Activated CD4-positive, alpha-beta T cell treated with anti-CD3 and anti-CD28 coated beads, Interleukin-2, amount 10 ng/mL, durations not matched to agents 7 days and 5 days (primary cell): ENCODE data around the gene PGAP6. TPM values are rescaled to one million over a fixed set of nuclear protein-coding genes. Genes with fewer than 3 reads are reported as not detected.
A peak's percentile ranks its signal among the peaks of the same experiment; 100 is the strongest.

ENCODE experiments used
- CTCF ChIA-PET: fragments of 350-600 bp; sonication (Branson Sonifier 250); formaldehyde crosslinking; loops from one replicate; lab custom pipeline; 2021; ENCODE audit warnings: antibody characterized with exemption; lab: Charles Lee
- POLR2A ChIA-PET: fragments of 350-600 bp; sonication (Branson Sonifier 250); formaldehyde crosslinking; loops from one replicate; lab custom pipeline; 2021; ENCODE audit warnings: antibody characterized with exemption; lab: Charles Lee
- DNase-seq: peaks from one replicate; pipeline ENCODE4 v3.0.0-alpha.2; 2020
- H3K27ac Mint-ChIP-seq: one replicate; pipeline ENCODE4 v1.8.0; 2021; ENCODE audit warnings: mild to moderate bottlenecking, moderate library complexity, mixed read lengths
- H3K27me3 Mint-ChIP-seq: one replicate; pipeline ENCODE4 v1.8.0; 2021; ENCODE audit warnings: mixed read lengths
- H3K36me3 Mint-ChIP-seq: one replicate; pipeline ENCODE4 v1.8.0; 2021; ENCODE audit warnings: low read depth, mixed read lengths
- H3K4me1 Mint-ChIP-seq: one replicate; pipeline ENCODE4 v1.8.0; 2021; ENCODE audit warnings: mixed read lengths
- H3K4me3 Mint-ChIP-seq: one replicate; pipeline ENCODE4 v1.8.0; 2021; ENCODE audit warnings: mild to moderate bottlenecking, moderate library complexity, mixed read lengths
- H3K9me3 Mint-ChIP-seq: one replicate; pipeline ENCODE4 v1.8.0; 2021; ENCODE audit warnings: mixed read lengths
- total RNA-seq, 2 experiments: library from RNA; stranded (reverse); gene quantifications; one replicate each; pipeline ENCODE4 v1.2.3, GENCODE V29; 2021

The PGAP6 gene
- total RNA-seq, 2 experiments from 2014 or later: 85.2 to 99.2 TPM

DNA sequence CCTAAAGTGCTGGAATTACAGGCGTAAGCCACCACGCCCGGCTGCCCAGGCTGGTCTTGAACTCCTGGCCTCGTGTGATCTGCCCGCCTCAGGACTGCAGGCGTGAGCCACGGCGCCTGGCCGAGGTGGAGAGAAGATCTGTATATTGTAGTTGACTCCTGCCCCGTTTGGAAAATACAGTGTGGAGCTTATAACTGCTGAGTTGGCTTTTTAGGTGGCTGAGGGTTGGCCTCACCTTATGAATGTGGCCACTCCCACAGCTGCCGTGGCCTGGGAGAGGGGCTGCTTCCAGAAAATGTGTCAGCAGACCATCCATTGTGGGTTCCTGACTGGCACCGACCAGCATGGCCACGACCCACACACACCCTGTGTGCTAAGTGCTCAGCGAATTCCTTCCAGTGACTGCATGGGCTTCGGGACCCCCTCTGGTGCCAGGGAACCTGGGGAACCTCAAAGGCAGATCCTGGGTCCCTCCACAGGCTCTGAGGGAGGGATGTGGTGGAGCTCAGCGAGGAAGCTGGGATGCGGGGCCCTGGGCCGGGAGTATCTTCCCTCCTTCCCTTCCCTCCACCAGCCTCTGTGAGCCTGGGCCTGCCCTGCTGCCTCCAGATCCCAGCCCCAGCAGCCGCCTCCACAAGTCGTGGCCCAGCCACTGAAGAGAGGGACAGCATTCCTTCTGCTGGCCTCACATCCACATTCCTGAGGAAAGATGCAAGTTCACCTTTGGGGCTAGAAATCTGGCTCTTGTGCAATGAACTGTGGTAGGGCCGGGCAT lies 32.8 kb upstream of the PGAP6 start:
- Mint-ChIP-seq H3K27ac (no peak overlapping the region), H3K4me1 (no peaks in the 10 kb centered on the region), H3K36me3 (no peaks in the 10 kb centered on the region), H3K9me3 (no peaks in the 10 kb centered on the region), H3K4me3 (no peak overlapping the region), H3K27me3 (no peaks in the 10 kb centered on the region)
- no peak for DNase-seq
- POLR2A ChIA-PET: no interaction called here
- CTCF ChIA-PET: interaction anchor here (1.3 kb wide), 1 partner anchor 10 kb away, joined by 3 read pairs; no protein-coding TSS in a partner anchor

DNA sequence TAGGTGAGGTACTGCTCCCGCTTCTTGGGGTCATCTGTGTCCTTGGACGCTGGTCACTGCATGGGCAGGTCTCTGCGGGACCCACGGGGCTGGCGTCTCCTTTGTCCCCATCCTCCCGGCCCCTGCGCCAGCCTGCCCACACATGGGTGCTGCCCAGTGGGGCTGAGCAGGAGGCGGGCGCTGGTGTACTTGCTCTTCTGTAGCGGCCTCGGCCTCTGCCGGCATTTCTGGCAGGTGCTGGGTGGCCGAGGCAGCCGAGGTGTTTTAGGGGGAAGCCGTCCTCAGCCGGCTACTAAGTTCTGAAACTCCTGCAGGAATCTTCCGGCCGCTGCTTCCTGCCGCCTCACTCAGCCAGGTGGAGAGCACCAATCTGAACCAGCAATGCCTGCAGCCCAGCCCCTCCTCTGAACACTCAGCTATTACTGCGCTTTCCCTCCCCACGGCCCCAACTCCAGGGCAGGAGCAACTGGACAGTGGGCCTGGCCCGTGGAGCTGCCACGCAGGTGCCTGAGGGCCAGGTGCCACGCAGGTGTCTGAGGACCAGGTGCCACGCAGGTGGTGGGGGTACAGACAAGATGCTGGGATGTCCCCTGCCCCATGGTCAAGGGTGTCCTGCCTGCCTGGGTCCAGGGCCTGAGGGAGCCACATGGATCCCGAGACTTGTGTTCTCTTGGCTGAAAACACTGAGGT lies 29.9 kb upstream of the PGAP6 start:
- Mint-ChIP-seq H3K27ac (no peak overlapping the region), H3K36me3 (no peaks in the 10 kb centered on the region), H3K9me3 (no peaks in the 10 kb centered on the region), H3K4me3 (no peak overlapping the region), H3K27me3 (no peaks in the 10 kb centered on the region), H3K4me1 (no peaks in the 10 kb centered on the region)
- DNase-seq: no peak
- ChIA-PET CTCF (no interaction called here), POLR2A (no interaction called here)

DNA sequence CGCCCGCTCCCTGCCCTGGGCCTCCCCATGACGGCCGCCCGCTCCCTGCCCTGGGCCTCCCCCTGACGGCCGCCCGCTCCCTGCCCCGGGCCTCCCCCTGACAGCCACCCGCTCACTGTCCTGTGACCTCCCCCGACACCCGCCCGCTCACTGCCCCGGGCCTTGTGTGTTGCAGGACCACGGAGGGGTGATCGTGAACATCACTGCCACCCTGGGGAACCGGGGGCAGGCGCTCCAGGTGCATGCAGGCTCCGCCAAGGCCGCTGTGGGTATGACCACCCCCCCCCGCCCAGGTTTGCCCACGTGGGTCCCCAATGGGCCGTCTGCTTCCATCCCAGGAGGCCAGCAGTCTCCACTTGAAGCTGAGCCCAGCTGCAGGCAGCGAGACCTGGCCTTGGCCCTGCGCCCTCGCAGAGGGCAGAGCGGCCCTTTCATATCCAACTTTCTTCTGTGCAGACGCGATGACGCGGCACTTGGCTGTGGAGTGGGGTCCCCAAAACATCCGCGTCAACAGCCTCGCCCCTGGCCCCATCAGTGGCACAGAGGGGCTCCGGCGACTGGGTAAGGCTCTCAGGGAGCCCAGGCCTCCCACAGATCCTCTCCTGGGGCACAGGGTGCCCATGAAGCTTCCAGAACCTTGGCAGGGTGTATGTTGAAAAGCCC lies 28.9 kb upstream of the PGAP6 start:
- no peak for DNase-seq
- no peaks in the 10 kb centered on the region for H3K27me3 Mint-ChIP-seq

DNA sequence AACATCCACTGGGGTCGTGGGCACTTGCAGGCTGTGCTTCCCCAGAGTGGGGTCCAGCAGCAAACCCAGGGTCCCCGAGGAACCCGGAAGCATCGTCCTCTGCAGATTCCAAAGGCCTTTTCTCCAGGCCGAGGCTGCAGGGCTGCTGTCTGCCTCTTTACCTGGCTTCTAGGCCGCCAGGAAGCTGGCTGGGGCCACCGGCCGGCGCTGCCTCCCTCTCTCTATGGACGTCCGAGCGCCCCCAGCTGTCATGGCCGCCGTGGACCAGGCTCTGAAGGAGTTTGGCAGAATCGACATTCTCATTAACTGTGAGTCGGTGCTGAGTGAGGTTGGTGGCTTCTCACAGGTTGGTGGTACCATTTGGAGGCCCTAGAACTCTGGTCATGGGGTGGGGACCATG lies 25.5 kb upstream of the PGAP6 start:
- POLR2A ChIA-PET: no interaction called here
- CTCF ChIA-PET: no interaction called here
- no peak for DNase-seq

More for the DNA sequence above, 28.9 kb upstream of the PGAP6 start:
- H3K4me1 Mint-ChIP-seq: no peaks in the 10 kb centered on the region
- H3K27ac Mint-ChIP-seq: no peak overlapping the region
- H3K9me3 Mint-ChIP-seq: no peaks in the 10 kb centered on the region
- no peak overlapping the region for H3K4me3 Mint-ChIP-seq
- POLR2A ChIA-PET: no interaction called here
- CTCF ChIA-PET: no interaction called here
- H3K36me3 Mint-ChIP-seq: no peaks in the 10 kb centered on the region

DNA sequence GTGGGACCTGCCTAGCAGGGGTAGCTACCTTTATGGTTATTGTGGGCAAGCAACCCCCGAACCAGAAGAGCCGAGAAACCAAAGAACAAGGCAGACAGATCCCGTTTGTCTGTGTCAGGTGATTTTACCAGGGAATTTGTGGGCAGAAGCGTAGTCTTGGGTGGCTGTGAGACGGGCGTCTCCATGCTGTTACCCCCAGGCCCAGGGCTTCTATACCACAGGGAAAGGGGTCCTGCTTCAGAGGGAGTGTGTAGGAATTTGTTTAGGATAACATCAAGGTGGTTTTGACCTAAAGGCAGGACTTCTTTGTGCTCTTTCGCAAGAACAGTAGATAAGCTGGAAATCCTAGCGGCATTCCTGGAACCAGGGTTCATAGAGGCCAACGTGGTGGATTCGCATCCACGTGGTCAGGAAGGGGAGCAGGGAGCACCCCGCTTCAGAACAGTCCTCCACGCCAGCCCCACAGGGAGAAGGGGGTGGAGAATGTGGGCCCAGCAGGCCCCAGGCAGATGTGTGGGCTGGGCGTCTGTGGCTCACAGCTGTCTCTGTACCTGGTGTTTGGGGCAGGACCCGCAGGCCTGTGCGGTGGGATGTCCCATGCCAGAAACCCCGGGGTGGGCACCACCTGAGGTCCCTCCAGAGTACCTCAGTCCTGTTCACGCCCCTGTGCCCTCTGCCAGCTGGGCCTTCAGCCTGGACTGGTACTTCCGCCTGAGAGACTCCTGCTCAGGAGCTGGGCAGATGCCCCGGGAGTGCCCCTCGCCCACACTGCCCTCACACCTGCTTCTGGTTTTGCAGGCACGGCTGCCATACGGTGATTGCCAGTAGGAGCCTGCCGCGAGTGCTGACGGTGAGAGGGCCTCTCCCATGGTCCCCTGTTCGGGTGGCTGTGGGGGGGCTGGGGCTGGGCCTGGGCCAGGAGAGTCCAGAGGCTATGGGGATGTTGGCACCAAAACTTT lies 24.0 kb upstream of the PGAP6 start:
- Mint-ChIP-seq H3K4me3 (no peak overlapping the region), H3K27me3 (no peaks in the 10 kb centered on the region), H3K27ac (no peak overlapping the region), H3K36me3 (no peaks in the 10 kb centered on the region), H3K9me3 (no peaks in the 10 kb centered on the region), H3K4me1 (peaks cover 1% of the 10 kb centered on the region)
- POLR2A ChIA-PET: no interaction called here
- DNase-seq: no peak
- CTCF ChIA-PET: no interaction called here

More for the DNA sequence above, 25.5 kb upstream of the PGAP6 start:
- Mint-ChIP-seq H3K4me3 (no peak overlapping the region), H3K36me3 (no peaks in the 10 kb centered on the region), H3K27me3 (no peaks in the 10 kb centered on the region), H3K27ac (no peak overlapping the region), H3K4me1 (no peaks in the 10 kb centered on the region), H3K9me3 (no peaks in the 10 kb centered on the region)

DNA sequence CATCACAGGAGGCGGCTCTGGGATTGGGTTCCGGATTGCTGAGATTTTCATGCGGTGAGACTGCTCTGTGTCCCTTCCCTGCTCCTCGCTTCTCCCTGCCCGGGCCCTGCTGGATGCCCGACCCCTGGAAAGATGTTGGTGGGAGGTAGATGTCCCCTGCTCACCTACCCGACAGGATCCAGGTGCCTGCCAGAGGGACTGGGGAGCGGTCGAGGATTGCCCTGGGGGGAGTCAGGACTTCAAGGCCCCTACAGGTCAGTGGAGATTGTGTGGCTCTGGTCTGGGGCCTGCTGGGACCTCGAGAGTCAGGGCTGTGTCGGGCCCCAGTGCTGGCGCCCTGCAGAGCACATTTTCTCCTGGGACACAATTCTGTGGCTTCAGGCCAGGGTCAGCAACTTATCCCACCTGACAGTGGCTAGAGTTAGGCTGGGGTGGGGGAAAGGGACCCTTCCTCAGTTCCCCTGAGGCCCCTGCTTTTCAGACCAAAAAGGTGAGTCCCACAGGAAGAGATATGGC lies 23.3 kb upstream of the PGAP6 start:
- CTCF ChIA-PET: no interaction called here
- Mint-ChIP-seq H3K27me3 (no peaks in the 10 kb centered on the region), H3K36me3 (no peaks in the 10 kb centered on the region), H3K9me3 (no peaks in the 10 kb centered on the region), H3K4me3 (no peak overlapping the region), H3K27ac (no peak overlapping the region), H3K4me1 (peaks cover 9% of the 10 kb centered on the region)
- POLR2A ChIA-PET: no interaction called here
- DNase-seq: no peak

DNA sequence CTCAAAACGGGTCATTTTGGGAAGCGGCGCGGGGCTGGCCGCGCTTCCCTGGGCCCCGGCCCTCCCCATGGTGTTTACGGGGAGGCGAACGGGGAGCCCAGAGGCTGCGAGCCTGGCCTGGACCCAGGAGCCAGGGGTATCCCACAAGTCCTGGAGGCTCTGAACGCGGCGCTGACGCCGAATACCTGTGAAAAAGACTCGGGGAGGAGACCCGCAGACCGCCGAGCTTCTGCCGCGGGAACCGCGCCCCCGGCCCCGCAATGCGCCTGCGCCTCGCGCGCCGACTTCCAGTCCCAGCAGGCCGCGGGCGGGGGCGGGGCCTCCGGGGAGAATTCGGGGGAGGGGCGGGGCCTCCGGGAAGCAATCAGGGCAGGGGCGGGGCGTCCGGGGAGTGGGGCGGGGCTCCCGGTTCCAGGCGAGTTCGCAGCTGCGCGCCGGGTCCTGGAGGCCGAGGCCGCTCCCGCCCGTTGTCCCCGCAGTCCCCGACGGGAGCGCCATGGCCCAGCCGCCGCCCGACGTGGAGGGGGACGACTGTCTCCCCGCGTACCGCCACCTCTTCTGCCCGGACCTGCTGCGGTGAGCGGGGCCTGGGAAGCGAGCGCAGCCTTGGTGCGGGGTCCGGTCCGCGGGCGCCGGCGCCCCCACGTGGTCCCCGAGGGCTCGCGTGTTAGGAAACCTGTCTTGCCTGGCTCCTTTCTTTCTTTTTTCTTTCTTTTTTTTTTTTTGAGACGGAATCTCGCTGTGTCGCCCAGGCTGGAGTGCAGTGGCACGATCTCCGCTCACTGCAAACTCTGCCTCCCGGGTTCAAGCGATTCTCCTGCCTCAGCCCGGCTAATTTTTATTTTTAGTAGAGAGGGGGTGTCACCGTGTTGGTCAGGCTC lies 19.9 kb upstream of the PGAP6 start, which contains the start of gene DECR2:
Gene DECR2 (plus strand): TSS at position 418 of the 881 bp plus-strand sequence. CDS start 79 bp downstream, at position 497.
- peak within 1 kb of the TSS; percentile 91 for H3K27ac Mint-ChIP-seq
- ChIA-PET CTCF (interaction anchor here (0.8 to 1.2 kb wide), 2 partner anchors 9 to 14 kb away, joined by 3 read pairs; no protein-coding TSS in a partner anchor), POLR2A (no interaction called here)
- peak within 1 kb of the TSS; percentile 87 for H3K4me3 Mint-ChIP-seq
- H3K27me3 Mint-ChIP-seq: peaks cover 1% of the 10 kb centered on the region
- no peaks in the 10 kb centered on the region for H3K9me3 Mint-ChIP-seq
- H3K4me1 Mint-ChIP-seq: peaks cover 18% of the 10 kb centered on the region
- H3K36me3 Mint-ChIP-seq: no peaks in the 10 kb centered on the region
- DNase-seq: peak; percentile 97

DNA sequence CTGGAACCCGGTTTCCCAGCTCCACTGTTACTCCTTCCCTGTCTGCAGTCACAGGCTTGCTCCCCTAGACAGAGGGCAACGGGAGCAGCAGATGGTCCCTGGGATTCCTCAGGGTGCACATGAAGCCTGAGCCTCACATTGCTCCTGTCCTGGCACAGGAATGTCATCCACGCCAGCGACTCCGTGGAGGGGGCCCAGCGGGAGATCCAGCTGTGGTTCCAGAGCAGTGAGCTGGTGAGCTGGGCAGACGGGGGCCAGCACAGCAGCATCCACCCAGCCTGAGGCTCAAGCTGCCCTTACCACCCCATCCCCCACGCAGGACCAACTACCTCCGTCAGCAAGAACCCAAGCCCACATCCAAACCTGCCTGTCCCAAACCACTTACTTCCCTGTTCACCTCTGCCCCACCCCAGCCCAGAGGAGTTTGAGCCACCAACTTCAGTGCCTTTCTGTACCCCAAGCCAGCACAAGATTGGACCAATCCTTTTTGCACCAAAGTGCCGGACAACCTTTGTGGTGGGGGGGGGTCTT lies 18.3 kb upstream of the PGAP6 start:
- no peaks in the 10 kb centered on the region for H3K9me3 Mint-ChIP-seq
- H3K36me3 Mint-ChIP-seq: no peaks in the 10 kb centered on the region
- CTCF ChIA-PET: interaction anchor here (0.7 kb wide), 1 partner anchor 8 kb away, joined by 3 read pairs; no protein-coding TSS in a partner anchor
- H3K27ac Mint-ChIP-seq: peak overlapping the region; percentile 91
- POLR2A ChIA-PET: interaction anchor here (0.5 to 0.6 kb wide), 2 partner anchors 8 to 140 kb away, joined by 3 to 4 read pairs; no protein-coding TSS in a partner anchor
- no peak for DNase-seq
- peaks cover 24% of the 10 kb centered on the region for H3K4me1 Mint-ChIP-seq
- H3K27me3 Mint-ChIP-seq: peaks cover 10% of the 10 kb centered on the region
- peak overlapping the region; percentile 87 for H3K4me3 Mint-ChIP-seq

DNA sequence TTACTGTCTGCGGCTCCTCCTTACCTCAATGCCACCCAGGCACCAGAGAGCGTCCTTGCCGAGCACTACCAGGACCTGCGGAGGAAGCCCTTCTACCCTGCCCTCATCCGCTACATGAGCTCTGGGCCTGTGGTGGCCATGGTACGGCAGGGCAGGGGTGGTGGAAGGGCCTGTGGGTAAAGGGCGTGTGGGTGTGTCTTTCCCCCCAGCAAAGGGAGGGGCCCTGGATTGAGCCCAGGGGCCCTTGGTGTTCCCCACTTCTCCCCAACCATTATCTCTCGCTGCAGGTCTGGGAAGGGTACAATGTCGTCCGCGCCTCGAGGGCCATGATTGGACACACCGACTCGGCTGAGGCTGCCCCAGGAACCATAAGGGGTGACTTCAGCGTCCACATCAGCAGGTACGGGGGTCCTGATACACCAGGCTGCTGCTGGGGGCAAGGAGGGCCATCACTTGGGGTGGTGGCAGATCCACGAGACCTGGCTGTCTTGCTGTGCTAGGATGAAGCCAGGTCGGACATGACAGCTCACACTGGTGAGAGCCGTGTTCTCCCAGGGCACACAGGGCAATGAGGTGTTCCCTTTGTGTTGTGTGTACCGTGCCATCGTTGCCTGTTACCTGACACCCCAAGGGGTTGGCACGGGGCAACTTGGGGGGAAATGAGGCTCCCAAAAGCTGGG lies 17.7 kb upstream of the PGAP6 start:
- H3K36me3 Mint-ChIP-seq: no peaks in the 10 kb centered on the region
- POLR2A ChIA-PET: interaction anchor here (0.5 kb wide), 1 partner anchor 7 kb away, joined by 4 read pairs; no protein-coding TSS in a partner anchor
- H3K4me1 Mint-ChIP-seq: peaks cover 24% of the 10 kb centered on the region
- CTCF ChIA-PET: no interaction called here
- H3K27me3 Mint-ChIP-seq: peaks cover 10% of the 10 kb centered on the region
- DNase-seq: no peak
- no peaks in the 10 kb centered on the region for H3K9me3 Mint-ChIP-seq
- peak overlapping the region; percentile 87 for H3K4me3 Mint-ChIP-seq
- H3K27ac Mint-ChIP-seq: no peak overlapping the region

DNA sequence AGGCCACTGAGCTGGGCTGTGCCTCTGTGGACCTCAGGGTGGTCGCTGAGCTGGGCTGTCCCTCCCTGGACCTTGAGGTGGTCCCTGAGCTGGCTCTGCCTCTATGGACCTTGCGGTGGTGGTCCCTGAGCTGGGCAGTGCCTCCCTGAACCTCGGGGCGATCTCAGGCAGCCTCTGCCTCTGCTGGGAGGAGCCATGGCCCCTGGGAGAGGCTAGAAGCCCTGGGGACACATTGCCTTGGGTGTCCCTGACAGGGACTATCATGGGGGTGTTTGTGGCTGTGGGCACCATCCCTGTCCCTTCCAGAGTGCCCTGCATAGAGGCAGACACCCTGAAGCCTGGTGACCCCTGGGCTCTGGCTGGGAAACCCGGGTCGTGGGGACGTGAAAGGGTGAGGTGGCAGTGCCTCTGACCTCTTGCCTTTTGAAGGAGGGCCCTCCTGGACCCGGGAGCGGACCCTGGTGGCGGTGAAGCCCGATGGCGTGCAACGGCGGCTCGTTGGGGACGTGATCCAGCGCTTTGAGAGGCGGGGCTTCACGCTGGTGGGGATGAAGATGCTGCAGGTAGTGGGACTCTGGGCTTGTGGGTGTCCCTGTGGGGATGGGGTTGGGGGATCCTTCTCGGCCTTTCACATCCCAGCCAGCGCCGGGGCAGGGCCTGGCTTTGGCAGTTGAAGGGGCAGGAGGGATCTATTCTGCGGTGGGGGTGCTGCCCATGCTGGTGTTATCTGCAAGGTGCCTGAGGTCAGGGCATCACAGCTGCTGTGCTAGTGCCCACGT lies 17.0 kb upstream of the PGAP6 start:
- H3K27ac Mint-ChIP-seq: no peak overlapping the region
- peak overlapping the region; percentile 59 for H3K4me3 Mint-ChIP-seq
- H3K27me3 Mint-ChIP-seq: peaks cover 10% of the 10 kb centered on the region
- CTCF ChIA-PET: no interaction called here
- no peaks in the 10 kb centered on the region for H3K36me3 Mint-ChIP-seq
- DNase-seq: no peak
- POLR2A ChIA-PET: no interaction called here
- peaks cover 24% of the 10 kb centered on the region for H3K4me1 Mint-ChIP-seq
- no peaks in the 10 kb centered on the region for H3K9me3 Mint-ChIP-seq
